Measurements from ENCODE around the gene NOP9.

NOP9 gene

DNA sequence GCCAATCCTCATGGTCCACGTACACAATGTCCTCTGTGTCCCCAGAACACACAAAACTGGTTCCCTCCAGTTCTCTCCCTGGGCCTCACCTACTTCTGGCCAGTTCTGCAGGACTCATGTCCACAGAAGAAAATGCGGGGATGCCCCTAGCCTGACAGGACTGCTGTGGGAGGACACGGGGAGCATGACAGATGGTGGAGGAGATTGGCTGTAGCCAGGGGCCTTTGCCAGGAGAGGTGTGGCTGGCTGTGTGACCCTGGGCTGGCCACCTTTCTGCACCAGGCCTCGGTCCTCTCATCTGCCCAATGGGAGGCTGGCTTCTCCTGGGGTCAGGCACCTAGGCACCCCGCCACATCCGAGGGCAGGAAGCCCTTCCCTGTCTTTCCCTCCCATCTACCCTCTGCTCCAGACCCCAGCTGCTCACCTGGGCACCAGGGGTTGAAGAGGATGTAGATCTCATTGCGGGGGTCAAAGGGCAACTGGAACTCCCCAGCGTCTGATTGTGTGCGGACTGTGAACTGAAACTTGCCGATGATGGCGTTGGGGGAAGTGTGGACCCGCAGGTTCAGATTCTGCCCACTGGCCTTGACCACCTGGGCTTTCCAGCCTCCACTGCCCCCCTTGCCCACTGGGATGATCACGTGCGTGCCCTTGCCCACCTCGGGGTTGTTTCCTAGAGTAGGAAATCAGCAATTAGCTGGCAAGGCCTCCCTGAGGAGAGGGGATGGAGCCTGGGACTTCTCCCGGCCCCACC is 39.4 kb upstream of the NOP9 start:
- TF ChIP-seq, protein P1, sequence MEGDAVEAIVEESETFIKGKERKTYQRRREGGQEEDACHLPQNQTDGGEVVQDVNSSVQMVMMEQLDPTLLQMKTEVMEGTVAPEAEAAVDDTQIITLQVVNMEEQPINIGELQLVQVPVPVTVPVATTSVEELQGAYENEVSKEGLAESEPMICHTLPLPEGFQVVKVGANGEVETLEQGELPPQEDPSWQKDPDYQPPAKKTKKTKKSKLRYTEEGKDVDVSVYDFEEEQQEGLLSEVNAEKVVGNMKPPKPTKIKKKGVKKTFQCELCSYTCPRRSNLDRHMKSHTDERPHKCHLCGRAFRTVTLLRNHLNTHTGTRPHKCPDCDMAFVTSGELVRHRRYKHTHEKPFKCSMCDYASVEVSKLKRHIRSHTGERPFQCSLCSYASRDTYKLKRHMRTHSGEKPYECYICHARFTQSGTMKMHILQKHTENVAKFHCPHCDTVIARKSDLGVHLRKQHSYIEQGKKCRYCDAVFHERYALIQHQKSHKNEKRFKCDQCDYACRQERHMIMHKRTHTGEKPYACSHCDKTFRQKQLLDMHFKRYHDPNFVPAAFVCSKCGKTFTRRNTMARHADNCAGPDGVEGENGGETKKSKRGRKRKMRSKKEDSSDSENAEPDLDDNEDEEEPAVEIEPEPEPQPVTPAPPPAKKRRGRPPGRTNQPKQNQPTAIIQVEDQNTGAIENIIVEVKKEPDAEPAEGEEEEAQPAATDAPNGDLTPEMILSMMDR (IDR thresholded peaks at IDR 0.05; ENCODE audit: low read depth, low read length, missing control alignments): no peak
- no peak overlapping the region for H3K4me3 ChIP-seq (ENCODE audit: low read depth, low read length)
- in situ Hi-C loops (cut with HindIII; ENCODE audit: low sequenced_read_pairs): no loop called here
- DNase-seq (ENCODE audit: low read depth): no peak

DNA sequence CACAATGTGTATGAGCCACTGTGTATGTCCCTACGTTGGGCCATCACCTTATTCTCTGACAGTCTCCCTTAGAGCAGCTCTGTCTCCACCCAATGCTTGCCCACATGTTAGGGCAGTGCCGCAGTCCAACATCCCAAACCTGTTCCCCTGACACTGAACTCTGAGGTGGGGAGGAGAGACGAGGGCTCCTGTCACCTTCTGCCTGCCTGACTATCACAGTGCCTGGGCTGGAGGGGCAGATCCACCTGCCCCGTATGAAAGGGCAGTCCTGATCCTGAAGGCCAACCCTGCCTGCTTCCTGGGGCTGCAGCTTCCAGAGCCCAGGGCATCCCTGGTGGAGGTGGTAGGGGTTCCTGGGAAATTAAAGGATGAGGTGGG is 38.9 kb upstream of the NOP9 start:
- no peak for DNase-seq (ENCODE audit: low read depth)
- in situ Hi-C loops (cut with HindIII; ENCODE audit: low sequenced_read_pairs): no loop called here
- H3K4me3 ChIP-seq (ENCODE audit: low read depth, low read length): no peak overlapping the region
- TF ChIP-seq, protein P1 (IDR thresholded peaks at IDR 0.05; ENCODE audit: low read depth, low read length, missing control alignments): no peak

DNA sequence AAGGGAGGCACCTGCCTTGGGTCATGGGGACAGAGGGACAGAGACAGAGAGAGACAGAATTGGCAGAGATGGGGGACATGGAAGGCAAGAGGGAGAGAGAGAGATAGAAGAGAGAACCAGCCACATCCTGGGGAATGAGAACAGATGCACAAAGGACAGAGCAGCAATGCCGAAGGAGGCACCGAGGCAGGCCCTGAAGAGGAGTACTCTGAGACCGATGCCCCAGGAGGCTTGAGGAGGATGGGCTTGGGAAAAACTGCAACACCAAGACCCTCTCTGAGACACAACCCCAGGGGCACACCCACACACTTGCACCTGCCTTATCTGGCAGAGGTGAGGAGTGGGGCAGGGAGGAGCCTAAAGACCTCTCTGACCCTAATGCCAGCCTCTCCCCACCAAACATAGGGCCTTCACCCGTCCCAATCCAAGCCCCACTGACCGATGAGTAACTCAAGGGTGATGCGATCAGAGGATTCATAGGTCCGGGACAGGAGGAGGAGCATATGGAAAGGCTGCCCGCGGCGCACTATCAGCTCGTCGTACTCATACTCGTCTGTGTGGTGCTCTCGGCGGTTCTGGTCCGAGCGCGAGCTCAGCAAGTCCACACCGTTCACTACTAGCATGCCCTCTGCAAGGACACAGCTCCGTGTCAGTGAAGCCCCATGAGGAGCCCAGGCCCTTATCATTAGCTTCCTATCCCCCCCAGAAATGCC is 38.2 kb upstream of the NOP9 start:
- no peak overlapping the region for H3K4me3 ChIP-seq (ENCODE audit: low read depth, low read length)
- DNase-seq (ENCODE audit: low read depth): no peak
- in situ Hi-C loops (cut with HindIII; ENCODE audit: low sequenced_read_pairs): no loop called here
- TF ChIP-seq, protein P1 (IDR thresholded peaks at IDR 0.05; ENCODE audit: low read depth, low read length, missing control alignments): no peak

DNA sequence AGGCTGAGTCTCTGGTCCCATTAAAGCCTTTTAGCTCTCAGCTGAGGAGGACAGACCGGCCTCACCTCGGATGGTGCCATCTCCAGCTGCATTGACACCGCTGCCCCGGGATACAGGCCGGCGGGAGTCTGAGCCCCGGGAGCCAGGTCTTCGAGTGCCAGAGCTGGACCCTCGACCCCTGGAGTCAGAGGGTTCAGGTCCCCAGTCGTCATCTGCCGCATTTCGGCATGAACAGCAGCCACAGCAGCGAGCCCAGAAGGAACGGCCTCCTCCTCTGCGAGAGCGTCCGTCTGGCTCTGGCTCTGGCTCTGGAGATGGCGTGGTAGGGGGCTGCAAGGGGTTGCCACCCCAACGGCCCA is 37.7 kb upstream of the NOP9 start:
- no peak overlapping the region for H3K4me3 ChIP-seq (ENCODE audit: low read depth, low read length)
- no peak for DNase-seq (ENCODE audit: low read depth)
- in situ Hi-C loops (cut with HindIII; ENCODE audit: low sequenced_read_pairs): no loop called here
- TF ChIP-seq, protein P1 (IDR thresholded peaks at IDR 0.05; ENCODE audit: low read depth, low read length, missing control alignments): no peak

DNA sequence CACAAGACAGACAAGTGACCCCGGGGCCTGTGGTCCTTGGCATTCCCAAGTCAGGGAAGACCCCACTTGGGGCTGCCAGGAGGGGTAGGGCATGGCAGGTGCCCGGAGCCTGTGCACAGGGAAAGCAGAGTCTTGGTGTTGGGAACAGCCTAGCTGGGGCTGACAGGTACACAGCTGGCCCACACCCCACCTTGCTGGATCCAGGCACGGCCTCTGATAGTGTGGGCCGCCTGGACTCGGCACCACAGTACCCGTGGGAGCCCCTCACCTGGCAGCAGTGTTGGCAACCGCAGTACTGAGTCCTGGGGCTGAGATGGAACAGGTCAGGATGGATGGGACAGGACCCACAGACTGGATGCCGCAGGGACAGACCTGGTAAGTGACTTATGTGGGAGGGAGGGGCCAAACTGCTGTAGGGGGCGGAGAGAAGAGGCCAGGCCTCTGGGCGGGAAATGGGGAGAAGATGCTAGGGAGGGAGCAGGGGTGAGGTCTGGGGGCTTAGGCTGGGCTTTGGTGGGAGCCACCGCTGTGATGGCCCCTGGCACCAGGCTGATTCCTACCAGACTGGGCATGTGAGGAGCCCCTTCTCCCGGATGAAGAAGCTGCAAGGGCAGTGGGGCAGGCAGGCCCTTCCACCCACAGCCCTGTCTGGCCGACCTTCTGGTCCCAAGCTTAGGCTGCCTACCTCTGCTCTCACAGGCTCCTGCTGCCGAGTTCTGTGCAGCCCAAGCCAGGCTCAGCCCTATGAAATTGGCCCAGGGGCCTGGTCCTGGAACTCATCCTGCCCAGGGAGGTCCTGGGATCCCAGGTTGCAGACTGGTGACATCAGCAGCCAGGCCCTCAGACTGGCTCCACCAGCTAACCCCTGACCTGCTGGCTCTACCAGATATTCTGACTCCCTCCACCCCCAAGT is 36.6 kb upstream of the NOP9 start, which contains the start of gene TGM1:
TSS of gene TGM1 (minus strand) at position 357 of the 913 bp plus-strand sequence. CDS start 825 bp downstream, outside the sequence.
- H3K4me3 ChIP-seq (ENCODE audit: low read depth, low read length): no peak within 1 kb of the TSS
- TF ChIP-seq, protein P1 (IDR thresholded peaks at IDR 0.05; ENCODE audit: low read depth, low read length, missing control alignments): no peak
- in situ Hi-C loops (cut with HindIII; ENCODE audit: low sequenced_read_pairs): no loop called here
- DNase-seq (ENCODE audit: low read depth): no peak

DNA sequence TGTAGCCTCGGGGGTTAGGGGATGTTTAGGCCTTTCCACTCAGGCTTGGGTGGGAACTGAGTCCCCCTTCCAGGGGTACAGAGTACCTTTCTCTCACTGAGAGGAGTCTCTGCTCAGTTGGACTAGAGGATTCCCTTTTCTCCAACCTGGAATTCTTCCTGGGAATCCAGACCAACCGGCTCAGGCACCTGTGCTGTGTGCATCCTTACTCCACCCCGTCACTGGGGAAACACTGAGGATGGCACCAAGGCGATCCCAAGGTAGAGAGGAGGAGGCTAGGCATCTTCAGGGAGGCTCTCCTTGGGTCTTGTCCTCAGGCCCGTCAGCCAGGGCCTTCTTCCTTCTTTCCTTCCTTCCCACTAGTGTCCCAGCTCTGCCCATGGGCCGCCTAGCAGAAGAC is 35.8 kb upstream of the NOP9 start:
- H3K4me3 ChIP-seq (ENCODE audit: low read depth, low read length): no peak overlapping the region
- TF ChIP-seq, protein P1 (IDR thresholded peaks at IDR 0.05; ENCODE audit: low read depth, low read length, missing control alignments): no peak

More for the DNA sequence above, 35.8 kb upstream of the NOP9 start:
- no peak for DNase-seq (ENCODE audit: low read depth)
- in situ Hi-C loops (cut with HindIII; ENCODE audit: low sequenced_read_pairs): no loop called here

Data from astrocyte of the cerebellum (primary cell).